Left kidney (tissue), 2 donors: ENCODE results near the gene FOXD4L6. TPM values are rescaled to one million over a fixed set of nuclear protein-coding genes. Genes with fewer than 3 reads are reported as not detected.
"Not testable (repeated sequence)": the region's sequence is repeated elsewhere in the genome, so short reads cannot be mapped to it uniquely, and the experiment has no call there.

Source experiments
- DNase-seq: peaks from one replicate; pipeline ENCODE4 v3.0.0-alpha.2; 2013
- polyA plus RNA-seq: library from polyadenylated mRNA; unstranded; fragments of 120-200 nt; gene quantifications from one replicate; pipeline ENCODE4 v1.2.1, GENCODE V29; 2013; ENCODE audit not compliant: insufficient read length

FOXD4L6 gene
- polyA plus RNA-seq, 1 donor: not detected

- not testable (repeated sequence) for DNase-seq
Observed at GRCh38 chr9:41100508-41100907, 28.0 kb downstream of the FOXD4L6 start.

DNA sequence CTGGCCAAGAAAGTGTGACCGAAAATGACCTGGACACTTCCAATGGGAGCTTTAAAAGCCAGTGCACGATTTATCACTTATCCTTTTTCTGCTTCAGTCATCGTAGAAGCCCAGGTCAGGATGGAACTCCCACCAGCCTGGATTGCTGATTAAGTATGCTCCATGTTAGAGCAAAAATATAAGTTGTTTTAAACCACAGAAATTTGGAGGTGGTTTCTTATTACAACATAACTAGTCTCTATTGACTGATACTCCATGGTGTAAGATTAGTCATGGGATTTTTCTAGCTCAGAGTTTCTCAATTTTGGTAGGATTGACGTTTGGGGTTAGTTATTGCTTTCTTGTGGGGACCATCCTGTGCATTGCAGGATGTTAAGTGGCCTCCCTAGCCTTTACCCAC is 29.7 kb downstream of the FOXD4L6 start:
- DNase-seq: not testable (repeated sequence)

GRCh38 chr9:41095060-41095459 is 33.4 kb downstream of the FOXD4L6 start:
- DNase-seq: not testable (repeated sequence)

- DNase-seq: not testable (repeated sequence)
Observed at GRCh38 chr9:41094010-41094773, 34.3 kb downstream of the FOXD4L6 start.

- DNase-seq: not testable (repeated sequence)
Observed at GRCh38 chr9:41090922-41091321, 37.6 kb downstream of the FOXD4L6 start.

DNA sequence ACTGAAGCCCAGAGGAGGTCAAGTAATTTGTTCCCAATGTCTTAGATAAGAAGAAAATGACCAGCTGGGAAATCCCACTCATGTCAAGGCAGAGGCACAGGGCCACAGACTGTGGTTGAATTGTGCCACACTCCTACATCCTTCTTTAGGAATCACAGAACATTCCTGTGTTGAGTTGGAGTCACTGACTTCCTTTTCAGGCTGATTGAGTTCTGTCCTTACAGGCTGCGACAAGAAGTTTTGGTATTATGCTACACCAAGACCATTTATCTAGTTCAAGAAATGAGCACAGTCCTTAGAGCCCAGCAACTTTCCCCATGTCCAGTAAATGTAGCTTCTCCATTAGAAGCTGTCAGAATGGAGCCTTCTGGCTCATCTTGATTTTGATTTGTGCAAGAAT is 38.1 kb downstream of the FOXD4L6 start:
- DNase-seq: not testable (repeated sequence)

DNA sequence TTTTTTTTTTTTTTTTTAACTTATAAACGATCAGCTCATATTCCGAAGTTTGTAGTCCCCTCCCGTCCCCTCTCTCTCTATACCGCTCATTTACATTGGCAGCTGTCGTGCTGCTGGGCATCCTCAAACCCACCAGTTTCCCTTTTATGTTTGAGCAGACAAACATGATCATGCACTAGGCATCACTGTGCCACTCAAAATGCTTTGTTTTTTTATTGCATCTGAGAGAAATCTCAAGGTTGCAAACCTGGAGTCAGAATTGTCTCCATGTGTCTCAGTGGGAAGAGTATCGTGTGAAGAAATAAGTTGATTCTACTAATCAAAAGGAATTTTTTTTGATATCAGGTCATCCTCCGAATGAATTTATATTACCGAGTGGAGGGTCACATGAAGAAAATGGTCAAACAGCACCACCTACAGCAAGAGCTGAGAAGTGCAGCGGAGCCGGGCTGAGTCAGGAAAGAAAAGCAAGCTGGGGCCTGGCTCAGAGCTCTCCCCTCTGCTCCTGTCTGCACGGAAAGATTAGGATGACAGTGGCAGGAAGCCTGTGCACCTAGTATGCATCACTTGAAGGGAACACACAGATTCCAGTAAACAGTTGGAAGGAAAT is 39.9 kb downstream of the FOXD4L6 start:
- DNase-seq: not testable (repeated sequence)

DNA sequence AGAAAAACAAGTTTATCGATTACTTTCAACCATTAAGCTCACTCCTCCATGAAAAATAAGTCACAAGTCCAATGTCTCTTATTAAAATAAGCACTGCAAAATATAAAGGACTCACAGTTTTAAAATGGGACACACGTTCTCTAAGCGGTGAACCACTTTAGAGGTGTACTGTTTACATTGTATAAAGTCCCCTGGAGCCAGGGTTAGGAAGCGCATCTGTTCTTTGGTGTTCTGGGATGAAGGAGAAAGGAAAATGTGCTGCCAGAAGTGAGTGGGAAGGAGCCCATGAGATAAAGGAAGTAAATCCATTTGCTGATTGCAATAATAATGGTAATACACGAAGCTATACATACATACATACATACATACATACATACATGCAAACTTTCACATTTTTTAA is 40.6 kb downstream of the FOXD4L6 start:
- DNase-seq: not testable (repeated sequence)

GRCh38 chr9:41087157-41087780 is 41.2 kb downstream of the FOXD4L6 start:
- DNase-seq: not testable (repeated sequence)

GRCh38 chr9:41086685-41087084 is 41.8 kb downstream of the FOXD4L6 start:
- DNase-seq: not testable (repeated sequence)

GRCh38 chr9:41086215-41086614 is 42.3 kb downstream of the FOXD4L6 start:
- not testable (repeated sequence) for DNase-seq

DNA sequence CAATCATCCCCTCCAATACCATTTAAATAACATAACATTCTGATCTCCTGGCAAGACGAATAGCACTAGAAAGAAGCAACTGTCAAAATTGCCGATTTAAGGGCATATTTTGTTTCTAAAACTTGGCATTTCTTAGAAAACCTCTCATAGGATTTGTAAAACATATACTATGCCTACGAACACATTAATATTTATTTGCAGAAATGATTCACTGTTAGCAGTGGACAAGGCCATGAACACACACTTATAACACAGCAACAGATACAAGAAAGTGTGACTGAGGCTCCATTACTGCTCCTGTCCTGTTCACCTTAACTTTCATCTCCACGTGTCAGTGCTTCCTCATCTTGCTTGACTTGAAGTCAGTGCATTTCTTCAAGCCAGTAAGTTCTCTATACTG is 46.1 kb downstream of the FOXD4L6 start:
- DNase-seq: not testable (repeated sequence)

- DNase-seq: not testable (repeated sequence)
Observed at GRCh38 chr9:41079464-41079863, 49.0 kb downstream of the FOXD4L6 start.

DNA sequence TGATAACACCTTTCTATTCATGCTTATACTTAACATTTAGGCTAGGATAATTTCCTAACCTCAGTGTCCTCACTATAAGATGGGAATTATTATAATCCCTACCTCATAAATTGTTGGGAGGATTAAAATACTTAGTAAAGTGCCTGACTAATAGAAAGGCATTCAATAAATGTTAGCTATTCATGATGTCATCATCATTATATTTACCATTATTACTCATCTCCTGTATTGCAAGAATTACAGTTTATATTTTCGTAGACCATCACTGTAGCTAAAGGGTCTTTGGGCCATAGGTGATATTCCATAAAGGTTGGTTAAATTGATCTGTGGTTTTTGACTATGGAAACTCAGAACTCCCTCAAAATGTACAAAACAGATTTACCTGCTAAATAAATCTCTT is 50.9 kb downstream of the FOXD4L6 start:
- not testable (repeated sequence) for DNase-seq

Other genes with a start within 250 kb of the FOXD4L6 start
- gene ZNG1F, start 60.6 kb upstream of the FOXD4L6 start, polyA plus RNA-seq: 34.3 TPM